Lung (tissue), 12 donors: ENCODE results near the gene CACNA1A. TPM values are rescaled to one million over a fixed set of nuclear protein-coding genes. Genes with fewer than 3 reads are reported as not detected.

Source experiments
- ATAC-seq: fragments of 200-7000 bp; cut with Tn5 transposase; one replicate; pipeline ENCODE4 v1.9.1; 2020; ENCODE audit warnings: moderate number of reproducible peaks; ENCODE audit not compliant: insufficient read depth, low FRiP score
- DNase-seq, 3 donors: peaks; one replicate each; pipeline ENCODE4 v3.0.0-alpha.2; 2013 to 2017
- H3K27ac ChIP-seq, 2 donors: one replicate each; pipeline ENCODE4 v1.5.1; 2013; ENCODE audit warnings: mild to moderate bottlenecking in 2 of 2, moderate library complexity in 2 of 2, control low read depth in 1 of 2, inconsistent platforms in 1 of 2, low read depth in 1 of 2, low read length in 1 of 2
- H3K27me3 ChIP-seq, 3 donors: one replicate each; pipeline ENCODE4 v1.5.1; 2013; ENCODE audit warnings: low read length in 2 of 3; ENCODE audit not compliant: control insufficient read depth in 3 of 3, insufficient read depth in 3 of 3
- H3K36me3 ChIP-seq, 4 donors: one replicate each; pipeline ENCODE4 v1.5.1; 2013; ENCODE audit warnings: low read length in 4 of 4, mild to moderate bottlenecking in 1 of 4, moderate library complexity in 1 of 4; ENCODE audit not compliant: control insufficient read depth in 4 of 4, insufficient read depth in 4 of 4
- H3K4me1 ChIP-seq, 5 donors: one replicate each; pipeline ENCODE4 v1.5.1; 2013; ENCODE audit warnings: low read length in 5 of 5, mild to moderate bottlenecking in 2 of 5, moderate library complexity in 1 of 5; ENCODE audit not compliant: control insufficient read depth in 5 of 5, insufficient read depth in 5 of 5
- H3K4me3 ChIP-seq: one replicate; pipeline ENCODE4 v1.5.1; 2013; ENCODE audit warnings: mild to moderate bottlenecking, control low read depth, moderate library complexity
- H3K9ac ChIP-seq, 2 donors: one replicate each; pipeline ENCODE4 v1.5.1; 2013; ENCODE audit warnings: low read length in 2 of 2, control low read depth in 1 of 2; ENCODE audit not compliant: insufficient read depth in 1 of 2
- H3K9me3 ChIP-seq, 4 donors: one replicate each; pipeline ENCODE4 v1.5.1; 2013; ENCODE audit warnings: low read length in 3 of 4, mild to moderate bottlenecking in 1 of 4, moderate library complexity in 1 of 4; ENCODE audit not compliant: control insufficient read depth in 4 of 4, insufficient read depth in 3 of 4
- WGBS, 2 donors: extraction: QIAGEN DNeasy Blood & Tissue Kit; methylation state at CpG; one replicate each; pipeline ENCODE4 v1.1.7; 2013; 5-methylcytosine and 5-hydroxymethylcytosine counted together
- polyA plus RNA-seq, 2 donors: library from polyadenylated mRNA; stranded (reverse); fragments of 200-250 nt; gene quantifications; one replicate each; pipeline ENCODE4 v1.2.1, GENCODE V29; 2013
- total RNA-seq, 2 donors: library from RNA; depleted of rRNA in 1 of 2; stranded (reverse); fragments of >200 nt in 1 of 2; gene quantifications; one replicate each; pipeline ENCODE4 v1.2.1, GENCODE V29; 2014 to 2021
- TF ChIP-seq, protein P1 (sequence below): IDR thresholded peaks from 2 replicates; pipeline ENCODE4 v1.5.1; 2012; ENCODE audit warnings: mild to moderate bottlenecking; ENCODE audit errors: control extremely low read depth, extremely low read depth
- donor health status: control.
- donor health status: control.
- donor health status: Bipolar disorder and iron deficiency.
- donor health status: healthy.
- donor health status: DM: yes; HTN: yes; CAD: no.

The CACNA1A gene
- total and polyA plus RNA-seq, 4 donors: 0.27 to 1.00 (median 0.75) TPM

GRCh38 chr19:13291913-13292312 lies 214.4 kb downstream of the CACNA1A start:
- H3K9me3 ChIP-seq: no peaks in the 10 kb centered on the region
- H3K27ac ChIP-seq: no peak overlapping the region
- DNase-seq (no peak), ATAC-seq (no peak)
- H3K27me3 ChIP-seq: no peaks in the 10 kb centered on the region
- no peak overlapping the region for H3K4me3 ChIP-seq
- TF ChIP-seq, protein P1, sequence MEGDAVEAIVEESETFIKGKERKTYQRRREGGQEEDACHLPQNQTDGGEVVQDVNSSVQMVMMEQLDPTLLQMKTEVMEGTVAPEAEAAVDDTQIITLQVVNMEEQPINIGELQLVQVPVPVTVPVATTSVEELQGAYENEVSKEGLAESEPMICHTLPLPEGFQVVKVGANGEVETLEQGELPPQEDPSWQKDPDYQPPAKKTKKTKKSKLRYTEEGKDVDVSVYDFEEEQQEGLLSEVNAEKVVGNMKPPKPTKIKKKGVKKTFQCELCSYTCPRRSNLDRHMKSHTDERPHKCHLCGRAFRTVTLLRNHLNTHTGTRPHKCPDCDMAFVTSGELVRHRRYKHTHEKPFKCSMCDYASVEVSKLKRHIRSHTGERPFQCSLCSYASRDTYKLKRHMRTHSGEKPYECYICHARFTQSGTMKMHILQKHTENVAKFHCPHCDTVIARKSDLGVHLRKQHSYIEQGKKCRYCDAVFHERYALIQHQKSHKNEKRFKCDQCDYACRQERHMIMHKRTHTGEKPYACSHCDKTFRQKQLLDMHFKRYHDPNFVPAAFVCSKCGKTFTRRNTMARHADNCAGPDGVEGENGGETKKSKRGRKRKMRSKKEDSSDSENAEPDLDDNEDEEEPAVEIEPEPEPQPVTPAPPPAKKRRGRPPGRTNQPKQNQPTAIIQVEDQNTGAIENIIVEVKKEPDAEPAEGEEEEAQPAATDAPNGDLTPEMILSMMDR: no peak
- no peaks in the 10 kb centered on the region for H3K4me1 ChIP-seq
- H3K9ac ChIP-seq: no peak overlapping the region
- 87 to 91% methylated on average over 3 of the region's 3 CpGs for WGBS, 2 donors
- no peaks in the 10 kb centered on the region for H3K36me3 ChIP-seq

- Histone ChIP-seq H3K27me3 (no peaks in the 10 kb centered on the region), H3K9ac (no peak overlapping the region)
- no peak for ATAC-seq
Measured at GRCh38 chr19:13290741-13291140, 215.5 kb downstream of the CACNA1A start.

DNA sequence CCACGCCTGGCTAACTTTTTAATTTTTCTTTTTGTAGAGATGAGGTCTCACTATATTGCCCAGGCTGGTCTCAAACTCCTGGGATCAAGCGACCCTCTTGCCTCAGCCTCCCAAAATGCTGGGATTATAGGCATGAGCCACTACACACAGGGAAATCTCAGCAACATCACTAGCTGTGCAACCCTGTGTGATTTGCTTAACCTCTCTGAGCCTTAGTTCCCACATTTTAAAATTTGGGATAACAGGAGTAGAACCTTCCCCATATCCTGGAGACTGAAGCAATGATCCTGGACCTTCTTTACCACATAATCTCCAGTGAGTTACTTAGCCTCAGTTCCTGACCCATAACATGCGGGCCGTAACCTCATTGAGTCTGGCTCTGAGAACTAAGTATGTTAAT lies 217.0 kb downstream of the CACNA1A start:
- Histone ChIP-seq H3K9me3 (no peaks in the 10 kb centered on the region), H3K27ac (no peak overlapping the region), H3K36me3 (no peaks in the 10 kb centered on the region), H3K4me1 (no peaks in the 10 kb centered on the region), H3K4me3 (no peak overlapping the region), H3K9ac (no peak overlapping the region), H3K27me3 (no peaks in the 10 kb centered on the region)
- ATAC-seq (no peak), DNase-seq (no peak)
- TF ChIP-seq, protein P1: no peak
- 89 to 94% methylated on average over 4 of the region's 4 CpGs for WGBS, 2 donors

More at GRCh38 chr19:13290741-13291140, 215.5 kb downstream of the CACNA1A start:
- no peaks in the 10 kb centered on the region for H3K4me1 ChIP-seq
- TF ChIP-seq, protein P1: no peak
- H3K36me3 ChIP-seq: no peaks in the 10 kb centered on the region
- H3K27ac ChIP-seq: no peak overlapping the region
- WGBS, 2 donors: 83 to 91% methylated on average over 4 of the region's 4 CpGs
- H3K9me3 ChIP-seq: no peaks in the 10 kb centered on the region
- DNase-seq: no peak
- H3K4me3 ChIP-seq: no peak overlapping the region
